ENCODE data around the gene KIF6.

DNA sequence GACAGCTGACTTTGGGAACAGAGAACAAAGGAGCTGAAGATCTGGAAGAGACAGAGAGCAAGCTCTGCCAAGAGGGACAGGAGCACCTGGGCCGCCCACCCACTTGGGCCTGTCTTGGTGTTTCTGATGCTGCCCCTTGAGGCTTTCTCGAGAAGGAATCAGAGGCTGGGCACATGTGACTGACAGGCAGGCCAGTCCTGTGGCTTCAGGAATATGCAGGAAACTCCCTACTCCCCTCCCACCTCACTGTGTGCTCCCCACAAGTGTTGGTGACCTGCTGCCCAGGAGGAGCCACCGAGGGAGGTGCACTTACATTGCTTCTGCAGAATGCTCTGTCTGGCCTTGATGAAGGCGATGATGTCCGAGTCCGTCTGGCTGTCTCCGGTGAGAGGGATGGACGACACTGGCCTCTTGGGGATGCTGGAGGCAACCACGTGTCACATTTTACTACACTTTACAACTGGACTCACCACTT, 381.8 kb downstream of the KIF6 start:
- TF ChIP-seq, protein P1, sequence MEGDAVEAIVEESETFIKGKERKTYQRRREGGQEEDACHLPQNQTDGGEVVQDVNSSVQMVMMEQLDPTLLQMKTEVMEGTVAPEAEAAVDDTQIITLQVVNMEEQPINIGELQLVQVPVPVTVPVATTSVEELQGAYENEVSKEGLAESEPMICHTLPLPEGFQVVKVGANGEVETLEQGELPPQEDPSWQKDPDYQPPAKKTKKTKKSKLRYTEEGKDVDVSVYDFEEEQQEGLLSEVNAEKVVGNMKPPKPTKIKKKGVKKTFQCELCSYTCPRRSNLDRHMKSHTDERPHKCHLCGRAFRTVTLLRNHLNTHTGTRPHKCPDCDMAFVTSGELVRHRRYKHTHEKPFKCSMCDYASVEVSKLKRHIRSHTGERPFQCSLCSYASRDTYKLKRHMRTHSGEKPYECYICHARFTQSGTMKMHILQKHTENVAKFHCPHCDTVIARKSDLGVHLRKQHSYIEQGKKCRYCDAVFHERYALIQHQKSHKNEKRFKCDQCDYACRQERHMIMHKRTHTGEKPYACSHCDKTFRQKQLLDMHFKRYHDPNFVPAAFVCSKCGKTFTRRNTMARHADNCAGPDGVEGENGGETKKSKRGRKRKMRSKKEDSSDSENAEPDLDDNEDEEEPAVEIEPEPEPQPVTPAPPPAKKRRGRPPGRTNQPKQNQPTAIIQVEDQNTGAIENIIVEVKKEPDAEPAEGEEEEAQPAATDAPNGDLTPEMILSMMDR (IDR thresholded peaks at IDR 0.05), result no peak
- no peak for TF ChIP-seq POLR2A (IDR thresholded peaks at IDR 0.05)
